Osteoblast (primary cell): ENCODE measurements around the gene PKN2. TPM values are rescaled to one million over a fixed set of nuclear protein-coding genes. Genes with fewer than 3 reads are reported as not detected.

Experiments used
- DNase-seq: peaks from one replicate; pipeline ENCODE4 v3.0.0; 2011; ENCODE audit warnings: low spot score, mixed read lengths; ENCODE audit not compliant: insufficient read length; ENCODE audit errors: missing footprints
- H2AFZ ChIP-seq: 2 replicates; pipeline ENCODE4 v1.6.0; 2011; ENCODE audit warnings: mild to moderate bottlenecking, low read length
- H3K27ac ChIP-seq: 2 replicates; pipeline ENCODE4 v1.5.1; 2011; ENCODE audit warnings: mild to moderate bottlenecking, low read depth, low read length, moderate library complexity
- H3K27me3 ChIP-seq: 2 replicates; pipeline ENCODE4 v1.6.0; 2012; ENCODE audit warnings: mild to moderate bottlenecking, control low read depth, inconsistent platforms, low read length, moderate library complexity; ENCODE audit not compliant: insufficient read depth
- H3K36me3 ChIP-seq: 2 replicates; pipeline ENCODE4 v1.5.1; 2011; ENCODE audit warnings: mild to moderate bottlenecking, low read length, control low read depth, moderate library complexity; ENCODE audit not compliant: insufficient read depth
- H3K4me1 ChIP-seq: 2 replicates; pipeline ENCODE4 v1.5.1; 2011; ENCODE audit warnings: mild to moderate bottlenecking, low read length, control low read depth, moderate library complexity; ENCODE audit not compliant: insufficient read depth
- H3K4me2 ChIP-seq: 2 replicates; pipeline ENCODE4 v1.6.0; 2011; ENCODE audit warnings: mild to moderate bottlenecking, low read length; ENCODE audit not compliant: insufficient read depth
- H3K4me3 ChIP-seq: fragments of 200-600 bp; sonication (generic); 3 replicates; pipeline ENCODE4 v1.5.1; 2012; ENCODE audit warnings: mild to moderate bottlenecking, low read length, inconsistent platforms; ENCODE audit not compliant: insufficient read depth
- H3K79me2 ChIP-seq: 2 replicates; pipeline ENCODE4 v1.6.0; 2012; ENCODE audit warnings: mild to moderate bottlenecking, low read length, control low read depth, inconsistent platforms; ENCODE audit not compliant: insufficient read depth
- H3K9me3 ChIP-seq: 2 replicates; pipeline ENCODE4 v1.5.1; 2011; ENCODE audit warnings: low read depth, low read length, control low read depth
- H4K20me1 ChIP-seq: 2 replicates; pipeline ENCODE4 v1.6.0; 2012; ENCODE audit warnings: mild to moderate bottlenecking, low read length, control low read depth; ENCODE audit not compliant: insufficient read depth
- total RNA-seq: library from RNA; depleted of rRNA; stranded (reverse); fragments of >200 nt; gene quantifications from 2 replicates; pipeline ENCODE4 v1.2.3, GENCODE V29; 2012
- TF ChIP-seq, protein P1 (sequence below): IDR thresholded peaks from 2 replicates; pipeline ENCODE4 v1.5.1; 2011; ENCODE audit warnings: mild to moderate bottlenecking, low read depth, low read length, moderate library complexity; ENCODE audit errors: extremely low read depth

PKN2 gene
- total RNA-seq, 1 donor, result 43.4 TPM

DNA sequence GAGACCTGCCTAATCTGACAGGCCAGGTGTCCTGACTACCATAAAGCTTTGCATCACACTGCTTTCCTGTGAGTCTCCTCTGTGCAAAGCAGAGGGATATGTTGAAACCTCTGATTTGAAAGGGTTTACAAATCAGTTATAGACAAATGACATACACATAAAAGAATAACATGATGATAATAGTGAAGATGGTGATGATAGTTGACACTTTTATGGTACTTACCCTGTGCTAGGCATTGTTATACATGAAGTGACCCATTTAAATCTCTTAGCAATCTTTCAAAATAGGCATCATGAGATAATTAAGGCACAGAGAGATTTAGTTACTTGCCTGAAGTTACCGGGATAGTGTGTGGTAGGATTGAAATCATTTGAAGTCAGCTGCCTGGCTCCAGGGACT lies 34.1 kb upstream of the PKN2 start:
- no peak overlapping the region for H3K4me3 ChIP-seq
- H2AFZ ChIP-seq, result no peak overlapping the region
- no peaks in the 10 kb centered on the region for H3K27me3 ChIP-seq
- TF ChIP-seq, protein P1, sequence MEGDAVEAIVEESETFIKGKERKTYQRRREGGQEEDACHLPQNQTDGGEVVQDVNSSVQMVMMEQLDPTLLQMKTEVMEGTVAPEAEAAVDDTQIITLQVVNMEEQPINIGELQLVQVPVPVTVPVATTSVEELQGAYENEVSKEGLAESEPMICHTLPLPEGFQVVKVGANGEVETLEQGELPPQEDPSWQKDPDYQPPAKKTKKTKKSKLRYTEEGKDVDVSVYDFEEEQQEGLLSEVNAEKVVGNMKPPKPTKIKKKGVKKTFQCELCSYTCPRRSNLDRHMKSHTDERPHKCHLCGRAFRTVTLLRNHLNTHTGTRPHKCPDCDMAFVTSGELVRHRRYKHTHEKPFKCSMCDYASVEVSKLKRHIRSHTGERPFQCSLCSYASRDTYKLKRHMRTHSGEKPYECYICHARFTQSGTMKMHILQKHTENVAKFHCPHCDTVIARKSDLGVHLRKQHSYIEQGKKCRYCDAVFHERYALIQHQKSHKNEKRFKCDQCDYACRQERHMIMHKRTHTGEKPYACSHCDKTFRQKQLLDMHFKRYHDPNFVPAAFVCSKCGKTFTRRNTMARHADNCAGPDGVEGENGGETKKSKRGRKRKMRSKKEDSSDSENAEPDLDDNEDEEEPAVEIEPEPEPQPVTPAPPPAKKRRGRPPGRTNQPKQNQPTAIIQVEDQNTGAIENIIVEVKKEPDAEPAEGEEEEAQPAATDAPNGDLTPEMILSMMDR, result no peak
- no peaks in the 10 kb centered on the region for H3K9me3 ChIP-seq
- H3K27ac ChIP-seq, result no peak overlapping the region
- H3K4me1 ChIP-seq, result no peaks in the 10 kb centered on the region
- no peak overlapping the region for H3K4me2 ChIP-seq
- no peak for DNase-seq
- no peaks in the 10 kb centered on the region for H3K36me3 ChIP-seq
- no peaks in the 10 kb centered on the region for H4K20me1 ChIP-seq
- H3K79me2 ChIP-seq, result no peaks in the 10 kb centered on the region

DNA sequence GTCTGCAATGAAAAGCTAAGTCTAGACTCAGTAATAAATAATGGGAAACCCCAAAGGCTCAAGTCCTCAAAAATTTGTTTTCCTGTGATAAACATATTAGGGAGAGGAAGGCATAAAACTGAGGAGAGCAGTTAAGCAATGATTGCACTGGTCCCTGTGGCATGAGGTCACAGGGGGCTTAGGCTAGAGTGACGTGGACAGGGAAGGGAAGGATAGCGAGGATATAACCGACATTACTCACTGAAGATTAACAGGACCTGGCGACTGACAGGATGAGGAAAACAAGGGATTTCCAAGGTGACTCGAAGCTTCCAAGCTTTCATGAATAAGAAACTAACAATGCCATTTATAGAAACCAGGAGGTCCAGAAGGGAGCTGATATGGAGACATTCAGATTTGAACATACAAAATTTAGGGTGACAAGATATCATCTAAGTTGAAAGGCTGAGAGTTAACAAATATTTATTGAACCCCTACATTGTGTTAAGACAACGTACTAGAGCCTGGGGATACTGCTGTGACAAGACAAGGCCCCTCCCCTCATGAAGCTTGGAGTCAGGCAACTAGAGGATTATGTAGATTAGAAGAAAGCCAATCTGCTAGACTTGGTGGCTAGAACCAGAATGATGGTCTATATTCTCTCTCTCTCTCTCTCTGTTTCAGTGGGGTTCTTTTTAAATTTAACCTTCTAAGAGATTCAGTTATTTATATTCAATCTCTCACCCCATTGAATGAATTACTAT lies 33.2 kb upstream of the PKN2 start:
- Histone ChIP-seq H2AFZ (peak overlapping the region; percentile 39), H3K4me1 (no peaks in the 10 kb centered on the region), H3K4me2 (no peak overlapping the region), H4K20me1 (no peaks in the 10 kb centered on the region), H3K27ac (no peak overlapping the region), H3K27me3 (no peaks in the 10 kb centered on the region), H3K9me3 (no peaks in the 10 kb centered on the region), H3K79me2 (no peaks in the 10 kb centered on the region), H3K4me3 (no peak overlapping the region), H3K36me3 (no peaks in the 10 kb centered on the region)
- DNase-seq, result no peak
- TF ChIP-seq, protein P1, result no peak

DNA sequence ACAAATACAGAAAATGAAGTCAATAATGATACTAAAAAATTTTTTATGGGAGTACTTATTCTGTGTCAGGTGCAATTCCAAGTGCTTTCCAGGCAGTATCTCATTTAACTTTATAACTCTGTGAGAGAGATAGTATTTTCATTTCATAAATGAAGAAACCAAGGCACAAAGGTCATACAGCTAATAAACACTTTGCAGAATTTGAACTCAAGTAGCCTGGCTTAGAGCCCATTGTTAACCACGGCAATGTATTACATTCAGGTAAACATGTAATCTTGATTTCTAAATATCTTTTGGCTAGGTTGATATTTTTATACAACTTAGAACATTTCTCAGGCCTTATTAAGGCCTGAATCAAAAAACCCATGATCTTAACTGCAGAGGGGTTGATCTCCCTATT lies 28.9 kb upstream of the PKN2 start:
- Histone ChIP-seq H3K4me1 (no peaks in the 10 kb centered on the region), H3K27ac (no peak overlapping the region), H3K4me2 (no peak overlapping the region), H3K27me3 (no peaks in the 10 kb centered on the region), H2AFZ (no peak overlapping the region), H3K36me3 (no peaks in the 10 kb centered on the region), H3K79me2 (no peaks in the 10 kb centered on the region), H4K20me1 (no peaks in the 10 kb centered on the region), H3K4me3 (no peak overlapping the region), H3K9me3 (no peaks in the 10 kb centered on the region)
- TF ChIP-seq, protein P1, result no peak
- no peak for DNase-seq

GRCh38 chr1:88655685-88656299 lies 28.3 kb upstream of the PKN2 start:
- Histone ChIP-seq H3K79me2 (no peaks in the 10 kb centered on the region), H3K4me1 (no peaks in the 10 kb centered on the region), H3K36me3 (no peaks in the 10 kb centered on the region), H3K9me3 (no peaks in the 10 kb centered on the region), H2AFZ (peak overlapping the region; percentile 26), H3K27ac (no peak overlapping the region), H3K4me3 (no peak overlapping the region), H3K4me2 (no peak overlapping the region), H3K27me3 (no peaks in the 10 kb centered on the region), H4K20me1 (no peaks in the 10 kb centered on the region)
- DNase-seq, result peak; percentile 47
- TF ChIP-seq, protein P1, result peak; percentile 66
